HCT116 (cell line): ENCODE measurements around the gene DOCK4.

Experiments
- EZH2 ChIP-seq: fragments of 200-600 bp; sonication (generic); IDR thresholded peaks from 2 replicates; pipeline ENCODE4 v1.6.1; 2017; ENCODE audit warnings: antibody characterized with exemption, mixed run types
- EZH2phosphoT487 ChIP-seq: fragments of 200-600 bp; IDR thresholded peaks from 2 replicates; pipeline ENCODE4 v1.6.1; 2018; ENCODE audit warnings: antibody characterized with exemption, borderline replicate concordance
- POLR2A ChIP-seq: IDR thresholded peaks from 2 replicates; pipeline ENCODE4 v1.7.0; 2011; ENCODE audit warnings: borderline replicate concordance; ENCODE audit not compliant: insufficient read depth, insufficient read length; ENCODE audit errors: extremely low read depth
- RAD21 ChIP-seq: IDR thresholded peaks from 2 replicates; pipeline ENCODE4 v1.6.1; 2012; ENCODE audit warnings: low read depth, mild to moderate bottlenecking
- SIN3A ChIP-seq: IDR thresholded peaks from 2 replicates; pipeline ENCODE4 v1.6.1; 2012; ENCODE audit warnings: low read depth
- SRF ChIP-seq: IDR thresholded peaks from 2 replicates; pipeline ENCODE4 v1.6.1; 2012; ENCODE audit warnings: low read depth
- ZNF274 ChIP-seq: fragments of 200-500 bp; sonication (Bioruptor generic); IDR thresholded peaks from 2 replicates; pipeline ENCODE4 v1.6.1; 2014; ENCODE audit warnings: mild to moderate bottlenecking, low read depth, low read length, inconsistent platforms
- TF ChIP-seq, protein P1 (sequence below), 3 experiments: fragments of 200-600 bp in 1 of 3; sonication (generic) in 1 of 3; IDR thresholded peaks in 2 of 3; conservative IDR thresholded peaks in 1 of 3; 2 replicates each; pipeline ENCODE4 v1.5.1; 2012 to 2017; ENCODE audit warnings: low read depth in 2 of 3, low read length in 2 of 3, antibody characterized with exemption in 1 of 3, borderline replicate concordance in 1 of 3, control low read depth in 1 of 3, mild to moderate bottlenecking in 1 of 3, mixed read lengths in 1 of 3, mixed run types in 1 of 3, moderate library complexity in 1 of 3; ENCODE audit not compliant: insufficient read depth in 1 of 3
- TF ChIP-seq, protein P2 (sequence below): IDR thresholded peaks from 2 replicates; pipeline ENCODE4 v1.6.1; 2012; ENCODE audit warnings: low read depth
- TF ChIP-seq, protein P3 (sequence below): IDR thresholded peaks from 2 replicates; pipeline ENCODE4 v1.6.1; 2012

DNA sequence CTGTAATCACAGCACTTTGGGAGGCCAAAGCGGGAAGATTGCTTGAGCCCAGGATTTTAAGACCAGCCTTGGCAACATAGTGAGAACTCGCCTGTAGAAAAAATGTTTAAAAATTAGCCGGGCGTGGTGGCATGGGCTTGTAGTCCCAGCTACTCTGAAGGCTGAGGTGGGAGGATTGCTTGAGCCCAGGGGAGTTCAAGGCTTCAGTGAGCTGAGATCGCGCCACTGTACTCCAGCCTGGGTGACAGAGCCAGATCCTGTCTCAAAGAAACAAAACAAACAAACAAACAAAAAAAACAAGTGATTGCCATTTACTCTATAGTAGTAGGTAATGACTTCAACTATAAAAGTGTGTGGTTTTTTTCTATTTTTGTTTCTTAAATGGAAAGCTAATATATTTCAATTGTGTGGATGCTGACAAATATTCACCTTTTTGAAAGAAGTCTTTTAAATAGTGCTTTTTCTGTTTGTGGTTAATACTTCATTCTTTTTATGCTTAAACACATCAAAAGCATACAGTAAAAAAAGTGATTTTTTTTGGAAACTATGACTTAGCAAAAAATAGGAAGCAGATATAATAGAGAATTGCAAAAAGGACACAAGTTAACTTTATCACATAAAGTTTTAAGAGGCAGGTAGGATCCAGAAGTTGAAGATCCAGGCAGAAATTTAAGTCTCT lies 48.6 kb upstream of the DOCK4 start:
- TF ChIP-seq EZH2phosphoT487 (no peak), EZH2 (no peak), RAD21 (no peak), SRF (no peak), POLR2A (no peak), ZNF274 (no peak), SIN3A (no peak)
- TF ChIP-seq, protein P1, sequence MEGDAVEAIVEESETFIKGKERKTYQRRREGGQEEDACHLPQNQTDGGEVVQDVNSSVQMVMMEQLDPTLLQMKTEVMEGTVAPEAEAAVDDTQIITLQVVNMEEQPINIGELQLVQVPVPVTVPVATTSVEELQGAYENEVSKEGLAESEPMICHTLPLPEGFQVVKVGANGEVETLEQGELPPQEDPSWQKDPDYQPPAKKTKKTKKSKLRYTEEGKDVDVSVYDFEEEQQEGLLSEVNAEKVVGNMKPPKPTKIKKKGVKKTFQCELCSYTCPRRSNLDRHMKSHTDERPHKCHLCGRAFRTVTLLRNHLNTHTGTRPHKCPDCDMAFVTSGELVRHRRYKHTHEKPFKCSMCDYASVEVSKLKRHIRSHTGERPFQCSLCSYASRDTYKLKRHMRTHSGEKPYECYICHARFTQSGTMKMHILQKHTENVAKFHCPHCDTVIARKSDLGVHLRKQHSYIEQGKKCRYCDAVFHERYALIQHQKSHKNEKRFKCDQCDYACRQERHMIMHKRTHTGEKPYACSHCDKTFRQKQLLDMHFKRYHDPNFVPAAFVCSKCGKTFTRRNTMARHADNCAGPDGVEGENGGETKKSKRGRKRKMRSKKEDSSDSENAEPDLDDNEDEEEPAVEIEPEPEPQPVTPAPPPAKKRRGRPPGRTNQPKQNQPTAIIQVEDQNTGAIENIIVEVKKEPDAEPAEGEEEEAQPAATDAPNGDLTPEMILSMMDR (IDR thresholded peaks at IDR 0.05 in 2 of 3, conservative IDR thresholded peaks at IDR 0.05 in 1 of 3; ENCODE audit: borderline replicate concordance in 1 of 3, insufficient read depth in 1 of 3, low read depth in 2 of 3, low read length in 2 of 3): no peak
- TF ChIP-seq, protein P2, sequence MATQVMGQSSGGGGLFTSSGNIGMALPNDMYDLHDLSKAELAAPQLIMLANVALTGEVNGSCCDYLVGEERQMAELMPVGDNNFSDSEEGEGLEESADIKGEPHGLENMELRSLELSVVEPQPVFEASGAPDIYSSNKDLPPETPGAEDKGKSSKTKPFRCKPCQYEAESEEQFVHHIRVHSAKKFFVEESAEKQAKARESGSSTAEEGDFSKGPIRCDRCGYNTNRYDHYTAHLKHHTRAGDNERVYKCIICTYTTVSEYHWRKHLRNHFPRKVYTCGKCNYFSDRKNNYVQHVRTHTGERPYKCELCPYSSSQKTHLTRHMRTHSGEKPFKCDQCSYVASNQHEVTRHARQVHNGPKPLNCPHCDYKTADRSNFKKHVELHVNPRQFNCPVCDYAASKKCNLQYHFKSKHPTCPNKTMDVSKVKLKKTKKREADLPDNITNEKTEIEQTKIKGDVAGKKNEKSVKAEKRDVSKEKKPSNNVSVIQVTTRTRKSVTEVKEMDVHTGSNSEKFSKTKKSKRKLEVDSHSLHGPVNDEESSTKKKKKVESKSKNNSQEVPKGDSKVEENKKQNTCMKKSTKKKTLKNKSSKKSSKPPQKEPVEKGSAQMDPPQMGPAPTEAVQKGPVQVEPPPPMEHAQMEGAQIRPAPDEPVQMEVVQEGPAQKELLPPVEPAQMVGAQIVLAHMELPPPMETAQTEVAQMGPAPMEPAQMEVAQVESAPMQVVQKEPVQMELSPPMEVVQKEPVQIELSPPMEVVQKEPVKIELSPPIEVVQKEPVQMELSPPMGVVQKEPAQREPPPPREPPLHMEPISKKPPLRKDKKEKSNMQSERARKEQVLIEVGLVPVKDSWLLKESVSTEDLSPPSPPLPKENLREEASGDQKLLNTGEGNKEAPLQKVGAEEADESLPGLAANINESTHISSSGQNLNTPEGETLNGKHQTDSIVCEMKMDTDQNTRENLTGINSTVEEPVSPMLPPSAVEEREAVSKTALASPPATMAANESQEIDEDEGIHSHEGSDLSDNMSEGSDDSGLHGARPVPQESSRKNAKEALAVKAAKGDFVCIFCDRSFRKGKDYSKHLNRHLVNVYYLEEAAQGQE: no peak
- TF ChIP-seq, protein P3, sequence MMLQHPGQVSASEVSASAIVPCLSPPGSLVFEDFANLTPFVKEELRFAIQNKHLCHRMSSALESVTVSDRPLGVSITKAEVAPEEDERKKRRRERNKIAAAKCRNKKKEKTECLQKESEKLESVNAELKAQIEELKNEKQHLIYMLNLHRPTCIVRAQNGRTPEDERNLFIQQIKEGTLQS: no peak
